Measurements from ENCODE around the gene PGLYRP2. TPM values are rescaled to one million over a fixed set of nuclear protein-coding genes. Genes with fewer than 3 reads are reported as not detected.

Gene PGLYRP2
- total RNA-seq, 6 donors from 2014 or later: not detected

DNA sequence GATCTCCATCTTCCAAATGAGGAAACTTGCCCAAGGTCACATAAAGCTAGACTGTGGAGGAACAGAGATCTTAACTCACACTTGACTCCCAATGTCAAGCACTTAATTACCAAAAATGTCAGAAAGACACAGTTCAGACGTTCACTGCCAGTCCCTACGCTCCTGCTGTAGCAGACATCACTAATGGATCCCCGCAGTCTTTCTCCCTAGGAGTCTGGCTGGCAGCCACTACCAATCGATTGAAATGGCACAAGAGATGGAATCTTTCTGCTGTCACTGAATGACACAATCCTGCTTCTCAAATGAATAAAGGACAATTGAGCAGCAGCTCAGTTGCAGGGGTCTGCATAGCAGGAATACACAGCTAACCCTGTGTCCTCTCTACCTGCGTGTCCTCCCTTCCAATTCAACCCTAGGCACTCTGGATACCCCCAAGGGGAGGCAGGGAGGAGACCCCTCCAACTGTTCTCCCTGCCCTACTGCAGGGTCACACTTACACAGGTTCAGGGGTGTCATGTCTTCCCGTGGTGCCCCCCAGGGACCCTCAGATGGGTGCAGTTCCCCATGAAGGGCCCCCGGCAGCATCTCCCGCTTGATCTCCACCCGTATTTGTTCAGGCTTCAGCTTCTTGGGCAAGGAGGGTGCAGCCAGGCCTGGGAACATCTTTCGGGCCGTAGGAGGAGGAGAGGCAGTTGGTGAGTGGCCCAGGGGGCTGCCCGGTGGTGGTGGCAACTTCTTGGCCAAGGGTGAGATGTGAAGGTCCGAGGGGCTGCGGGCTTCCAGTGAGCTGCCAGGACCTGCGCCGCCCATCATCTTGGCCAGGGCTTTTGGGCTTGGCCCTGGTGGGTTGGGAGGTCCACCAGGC, 52.6 kb downstream of the PGLYRP2 start:
- 81 to 89% methylated on average over 5 to 16 of the region's 16 CpGs for WGBS, 2 donors
- Histone ChIP-seq H3K36me3 (peaks cover 12 to 81% (median 60%) of the 10 kb centered on the region in 4 donors), H3K27me3 (no peaks in the 10 kb centered on the region), H3K4me3 (no peak overlapping the region), H3K27ac (no peak overlapping the region), H3K9me3 (peaks cover 0 to 5% (median 0%) of the 10 kb centered on the region in 4 donors), H3K4me1 (peaks cover 23 to 49% (median 33%) of the 10 kb centered on the region in 4 donors)
- TF ChIP-seq POLR2AphosphoS5 (IDR thresholded peaks at IDR 0.05) (no peak), POLR2A (IDR thresholded peaks at IDR 0.05) (no peak), EP300 (IDR thresholded peaks at IDR 0.05) (no peak)
- TF ChIP-seq, protein P1, sequence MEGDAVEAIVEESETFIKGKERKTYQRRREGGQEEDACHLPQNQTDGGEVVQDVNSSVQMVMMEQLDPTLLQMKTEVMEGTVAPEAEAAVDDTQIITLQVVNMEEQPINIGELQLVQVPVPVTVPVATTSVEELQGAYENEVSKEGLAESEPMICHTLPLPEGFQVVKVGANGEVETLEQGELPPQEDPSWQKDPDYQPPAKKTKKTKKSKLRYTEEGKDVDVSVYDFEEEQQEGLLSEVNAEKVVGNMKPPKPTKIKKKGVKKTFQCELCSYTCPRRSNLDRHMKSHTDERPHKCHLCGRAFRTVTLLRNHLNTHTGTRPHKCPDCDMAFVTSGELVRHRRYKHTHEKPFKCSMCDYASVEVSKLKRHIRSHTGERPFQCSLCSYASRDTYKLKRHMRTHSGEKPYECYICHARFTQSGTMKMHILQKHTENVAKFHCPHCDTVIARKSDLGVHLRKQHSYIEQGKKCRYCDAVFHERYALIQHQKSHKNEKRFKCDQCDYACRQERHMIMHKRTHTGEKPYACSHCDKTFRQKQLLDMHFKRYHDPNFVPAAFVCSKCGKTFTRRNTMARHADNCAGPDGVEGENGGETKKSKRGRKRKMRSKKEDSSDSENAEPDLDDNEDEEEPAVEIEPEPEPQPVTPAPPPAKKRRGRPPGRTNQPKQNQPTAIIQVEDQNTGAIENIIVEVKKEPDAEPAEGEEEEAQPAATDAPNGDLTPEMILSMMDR (IDR thresholded peaks at IDR 0.05): no peak
- ATAC-seq (ENCODE audit: low FRiP score in 2 of 2) (no peak), DNase-seq (peak in 1 of 2 donors; percentile 59)

DNA sequence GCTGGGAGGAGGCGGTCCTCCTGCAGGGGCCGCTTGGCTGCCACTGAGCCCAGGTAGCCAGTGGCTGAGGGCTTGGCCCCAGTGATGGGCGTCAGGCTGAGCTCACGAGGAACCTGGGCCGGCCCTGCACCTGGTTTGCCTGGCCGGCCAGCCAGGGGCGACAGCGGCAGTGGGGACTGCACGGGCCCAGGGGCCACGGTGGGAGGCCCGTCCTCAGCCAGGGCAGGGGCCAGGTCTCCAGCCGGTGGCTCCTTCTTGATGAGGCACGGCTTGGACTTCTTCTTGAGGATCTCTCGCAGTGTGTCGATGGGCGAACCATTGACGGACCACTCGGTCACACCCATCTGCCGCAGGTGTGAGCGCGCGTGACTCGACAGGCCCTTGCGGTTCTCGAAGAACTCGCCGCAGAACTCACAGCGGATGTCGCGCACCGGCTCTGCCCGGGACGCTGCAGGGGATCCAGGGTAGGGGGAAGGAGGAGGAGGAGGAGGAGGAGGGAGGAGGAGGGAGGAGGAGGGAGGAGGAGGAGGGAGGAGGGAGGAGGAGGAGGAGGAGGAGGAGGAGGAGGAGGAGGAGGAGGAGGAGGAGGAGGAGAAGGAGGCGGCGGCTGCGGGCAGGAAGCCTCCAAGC, 53.9 kb downstream of the PGLYRP2 start:
- H3K36me3 ChIP-seq: peaks cover 12 to 84% (median 60%) of the 10 kb centered on the region in 4 donors
- no peak for ATAC-seq (ENCODE audit: low FRiP score in 2 of 2)
- WGBS, 2 donors: 93 to 97% methylated on average over 7 to 30 of the region's 36 CpGs

DNA sequence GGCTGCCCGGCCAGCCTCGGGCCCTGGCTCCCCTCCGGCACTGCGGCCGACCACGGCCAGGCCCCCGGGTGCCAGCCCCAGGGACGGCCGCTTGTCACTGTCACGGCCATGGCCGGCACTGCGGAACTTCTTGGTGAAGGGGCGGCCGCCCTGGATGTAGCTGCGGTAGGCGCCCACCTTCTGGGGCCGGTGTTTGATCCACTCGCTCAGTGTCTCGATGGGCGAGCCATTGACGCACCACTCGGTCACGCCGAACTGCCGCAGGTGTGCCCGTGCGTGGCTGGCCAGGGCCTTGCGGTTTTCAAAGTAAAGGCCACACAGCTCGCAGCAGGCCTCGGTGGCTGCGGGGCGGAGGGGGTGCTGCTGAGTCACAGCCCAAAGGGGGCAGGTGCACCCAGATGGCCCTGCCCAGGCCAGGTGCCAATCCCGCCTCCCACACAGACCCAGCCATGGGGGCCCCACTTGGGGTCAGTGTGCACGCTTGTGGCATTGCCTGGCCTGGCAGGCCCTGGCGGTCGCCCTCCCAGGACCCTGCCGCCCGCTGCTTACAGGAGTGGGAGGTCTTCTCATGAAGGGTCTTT, 54.5 kb downstream of the PGLYRP2 start:
- Histone ChIP-seq H3K4me3 (no peak overlapping the region), H3K36me3 (peaks cover 12 to 81% (median 60%) of the 10 kb centered on the region in 4 donors), H3K4me1 (peaks cover 4 to 43% (median 19%) of the 10 kb centered on the region in 4 donors), H3K27ac (no peak overlapping the region), H3K9me3 (peaks cover 0 to 5% (median 0%) of the 10 kb centered on the region in 4 donors), H3K27me3 (no peaks in the 10 kb centered on the region)
- WGBS, 2 donors: 97% methylated on average over 24 to 27 of the region's 38 CpGs
- ATAC-seq (ENCODE audit: low FRiP score in 2 of 2) (no peak), DNase-seq (peak in 1 of 2 donors; percentile 82)
- TF ChIP-seq, protein P1 (IDR thresholded peaks at IDR 0.05): no peak
- TF ChIP-seq POLR2AphosphoS5 (IDR thresholded peaks at IDR 0.05) (no peak), EP300 (IDR thresholded peaks at IDR 0.05) (no peak), POLR2A (IDR thresholded peaks at IDR 0.05) (no peak)

More for the DNA sequence above, 53.9 kb downstream of the PGLYRP2 start:
- H3K27ac ChIP-seq: no peak overlapping the region
- TF ChIP-seq POLR2A (IDR thresholded peaks at IDR 0.05) (no peak), EP300 (IDR thresholded peaks at IDR 0.05) (no peak), POLR2AphosphoS5 (IDR thresholded peaks at IDR 0.05) (no peak)
- TF ChIP-seq, protein P1 (IDR thresholded peaks at IDR 0.05): no peak
- H3K4me1 ChIP-seq: peaks cover 10 to 45% (median 22%) of the 10 kb centered on the region in 4 donors
- DNase-seq: peak in 1 of 2 donors; percentile 76
- no peak overlapping the region for H3K4me3 ChIP-seq
- H3K9me3 ChIP-seq: peaks cover 0 to 5% (median 0%) of the 10 kb centered on the region in 4 donors
- no peaks in the 10 kb centered on the region for H3K27me3 ChIP-seq

DNA sequence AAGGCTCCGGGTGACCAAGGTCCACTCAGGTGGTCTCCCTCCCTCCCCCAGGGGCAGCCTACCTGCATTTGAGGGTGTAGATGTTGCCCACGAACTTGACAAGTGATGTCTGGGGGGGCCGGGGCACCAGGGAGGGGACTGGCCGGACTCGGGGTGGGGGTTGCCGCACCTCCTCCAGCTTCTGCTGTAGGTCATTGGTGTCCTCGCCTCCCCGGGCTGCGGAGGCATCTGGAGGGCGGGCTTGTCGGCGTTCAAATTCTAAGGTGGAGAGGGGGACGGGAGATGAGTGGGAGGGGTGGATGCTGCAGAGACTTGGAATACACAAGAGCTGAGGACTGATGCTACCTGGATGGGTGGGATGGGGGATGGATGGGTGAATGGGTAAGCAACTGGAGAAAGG, 55.2 kb downstream of the PGLYRP2 start:
- 95 to 97% methylated on average over 12 to 13 of the region's 13 CpGs for WGBS, 2 donors
- H3K9me3 ChIP-seq: peaks cover 0 to 5% (median 0%) of the 10 kb centered on the region in 4 donors
- H3K36me3 ChIP-seq: peaks cover 12 to 75% (median 59%) of the 10 kb centered on the region in 4 donors
- no peak overlapping the region for H3K4me3 ChIP-seq
- TF ChIP-seq, protein P1 (IDR thresholded peaks at IDR 0.05): no peak
- TF ChIP-seq POLR2A (IDR thresholded peaks at IDR 0.05): no peak
- no peak for TF ChIP-seq POLR2AphosphoS5 (IDR thresholded peaks at IDR 0.05)
- TF ChIP-seq EP300 (IDR thresholded peaks at IDR 0.05): no peak
- H3K27me3 ChIP-seq: no peaks in the 10 kb centered on the region
- ATAC-seq (ENCODE audit: low FRiP score in 2 of 2) (no peak), DNase-seq (peak in 1 of 2 donors; percentile 44)
- no peak overlapping the region for H3K27ac ChIP-seq
- H3K4me1 ChIP-seq: peaks cover 10 to 42% (median 21%) of the 10 kb centered on the region in 4 donors

All from upper lobe of left lung (tissue), 6 donors.